Endothelial cell of hepatic sinusoid (primary cell): Measurements from ENCODE around the gene HES4.

Experiments used
- in situ Hi-C: cut with HindIII; loops from 2 replicates; pipeline ENCODE4 v1.10.0; 2017; ENCODE audit warnings: low sequenced_read_pairs

HES4 gene

DNA sequence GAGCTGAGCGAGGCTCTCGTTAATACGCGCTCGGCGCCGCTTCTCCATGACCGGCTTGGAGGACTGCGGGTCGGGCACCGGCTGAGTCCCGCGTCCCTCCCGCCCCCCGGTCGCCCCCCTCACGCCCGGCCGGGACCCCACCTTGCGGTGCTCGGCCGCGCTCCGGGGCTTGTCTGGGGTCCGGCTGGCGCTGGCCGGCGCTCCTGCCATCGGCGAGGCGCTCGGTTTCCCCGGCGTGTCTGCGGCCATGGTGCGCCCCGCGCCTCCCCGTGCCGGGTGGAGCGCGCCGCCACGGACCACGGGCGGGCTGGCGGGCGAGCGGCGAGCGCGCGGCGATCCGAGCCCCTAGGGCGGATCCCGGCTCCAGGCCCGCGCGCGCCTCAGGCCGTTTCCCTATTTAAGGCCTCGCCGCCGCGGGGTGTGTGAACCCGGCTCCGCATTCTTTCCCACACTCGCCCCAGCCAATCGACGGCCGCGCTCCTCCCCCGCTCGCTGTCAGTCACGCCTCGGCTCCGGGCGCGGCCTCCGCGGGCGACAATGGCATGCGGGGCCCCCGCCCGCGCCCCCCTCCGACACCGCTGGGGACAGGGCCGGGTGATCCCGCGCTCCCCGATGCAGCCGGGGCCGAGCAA, at the start of gene HES4:
Gene HES4 (minus strand): TSS at position 373 of the 632 bp plus-strand sequence. CDS start 124 bp downstream, at position 249.
- in situ Hi-C loops, result loop anchor here (5.0 kb wide), 1 partner anchor 67 kb away; no protein-coding TSS in a partner anchor

- in situ Hi-C loops, result no loop called here
These were observed 48.9 kb upstream of the HES4 start for GRCh38 chr1:1048765-1049164.

- in situ Hi-C loops, result no loop called here
These were observed 48.1 kb upstream of the HES4 start for GRCh38 chr1:1047963-1048362.

GRCh38 chr1:1047407-1047806, 47.5 kb upstream of the HES4 start:
- in situ Hi-C loops, result no loop called here

GRCh38 chr1:1046767-1047166, 46.9 kb upstream of the HES4 start:
- in situ Hi-C loops, result no loop called here

GRCh38 chr1:1046243-1046642, 46.3 kb upstream of the HES4 start:
- in situ Hi-C loops, result no loop called here

- in situ Hi-C loops, result no loop called here
These were observed 45.2 kb upstream of the HES4 start for GRCh38 chr1:1045129-1045528.

DNA sequence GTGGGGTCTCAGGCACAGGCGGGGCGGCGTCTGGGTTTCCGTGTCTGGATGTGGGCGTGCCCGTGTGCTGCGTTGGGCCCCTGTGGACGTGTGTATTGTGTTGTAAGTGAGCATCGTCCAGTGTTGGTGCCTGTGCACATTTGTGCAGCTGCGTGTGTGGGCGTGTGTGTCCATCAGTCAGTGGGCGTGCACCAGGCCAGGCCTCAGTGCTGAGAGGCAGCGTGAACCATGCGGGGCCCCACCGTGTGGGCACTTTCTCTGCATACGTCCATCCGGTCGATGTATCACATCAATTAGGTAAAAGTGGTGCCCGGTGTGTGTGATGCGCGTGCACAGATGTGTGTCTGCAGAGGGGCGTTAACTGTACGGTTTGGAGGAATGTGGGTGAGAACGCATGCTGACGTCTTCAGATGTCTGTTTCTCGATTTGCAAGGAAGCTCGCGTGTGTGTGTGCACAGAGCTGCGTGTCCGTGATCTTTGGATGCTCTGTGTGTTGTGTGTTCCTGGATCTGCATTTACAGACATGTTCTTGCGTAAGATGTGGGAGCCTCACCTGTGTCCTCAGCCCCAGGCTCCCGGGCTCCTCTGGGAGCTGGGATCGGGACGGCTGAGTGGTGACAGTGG, 44.7 kb upstream of the HES4 start:
- in situ Hi-C loops, result no loop called here

- in situ Hi-C loops, result no loop called here
These were observed 44.0 kb upstream of the HES4 start for GRCh38 chr1:1043921-1044320.

DNA sequence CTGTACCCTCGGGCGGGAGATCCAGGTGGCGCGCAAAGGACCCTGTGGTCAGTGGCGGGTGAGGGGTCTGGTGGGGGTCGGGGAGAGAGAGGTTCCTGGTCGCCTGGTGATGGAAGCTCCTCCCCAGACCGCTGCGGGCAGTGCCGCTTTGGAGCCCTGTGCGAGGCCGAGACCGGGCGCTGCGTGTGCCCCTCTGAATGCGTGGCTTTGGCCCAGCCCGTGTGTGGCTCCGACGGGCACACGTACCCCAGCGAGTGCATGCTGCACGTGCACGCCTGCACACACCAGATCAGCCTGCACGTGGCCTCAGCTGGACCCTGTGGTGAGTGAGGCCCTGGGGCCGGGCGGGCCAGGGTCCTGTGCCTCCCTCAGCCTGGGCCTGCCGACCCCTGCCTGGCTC, 43.5 kb upstream of the HES4 start:
- in situ Hi-C loops, result no loop called here

DNA sequence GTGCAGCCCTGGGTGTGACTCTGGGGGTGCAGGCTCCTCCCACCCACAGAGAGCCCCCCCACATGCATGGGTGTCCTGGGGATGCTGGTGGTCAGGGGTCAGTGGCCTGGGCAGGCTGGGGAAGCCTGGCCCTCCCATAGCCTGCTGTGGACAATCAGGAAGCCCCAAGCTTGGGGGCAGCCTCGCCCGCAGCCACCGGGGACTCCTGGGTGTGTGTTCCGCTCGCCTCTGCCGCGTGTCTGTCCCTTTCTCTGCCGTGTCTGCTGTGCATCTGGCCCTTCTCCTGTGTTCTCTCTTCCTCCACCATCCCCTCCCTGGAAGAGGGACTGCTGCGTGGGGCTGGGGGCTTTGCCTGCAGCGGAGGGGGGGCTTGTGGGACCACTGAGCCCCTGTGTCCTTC, 42.9 kb upstream of the HES4 start:
- in situ Hi-C loops, result no loop called here

DNA sequence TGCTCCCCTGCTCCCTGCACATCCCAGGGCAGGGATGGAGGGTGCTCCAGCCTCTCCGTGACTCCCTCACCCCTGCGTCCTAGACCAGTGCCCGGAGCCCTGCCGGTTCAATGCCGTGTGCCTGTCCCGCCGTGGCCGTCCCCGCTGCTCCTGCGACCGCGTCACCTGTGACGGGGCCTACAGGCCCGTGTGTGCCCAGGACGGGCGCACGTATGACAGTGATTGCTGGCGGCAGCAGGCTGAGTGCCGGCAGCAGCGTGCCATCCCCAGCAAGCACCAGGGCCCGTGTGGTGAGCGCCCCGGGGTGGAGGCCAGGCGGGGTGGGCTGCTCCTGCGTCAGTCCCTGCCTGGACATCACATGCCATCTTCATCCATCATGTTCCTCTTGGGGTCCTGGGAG, 42.0 kb upstream of the HES4 start:
- in situ Hi-C loops, result no loop called here

DNA sequence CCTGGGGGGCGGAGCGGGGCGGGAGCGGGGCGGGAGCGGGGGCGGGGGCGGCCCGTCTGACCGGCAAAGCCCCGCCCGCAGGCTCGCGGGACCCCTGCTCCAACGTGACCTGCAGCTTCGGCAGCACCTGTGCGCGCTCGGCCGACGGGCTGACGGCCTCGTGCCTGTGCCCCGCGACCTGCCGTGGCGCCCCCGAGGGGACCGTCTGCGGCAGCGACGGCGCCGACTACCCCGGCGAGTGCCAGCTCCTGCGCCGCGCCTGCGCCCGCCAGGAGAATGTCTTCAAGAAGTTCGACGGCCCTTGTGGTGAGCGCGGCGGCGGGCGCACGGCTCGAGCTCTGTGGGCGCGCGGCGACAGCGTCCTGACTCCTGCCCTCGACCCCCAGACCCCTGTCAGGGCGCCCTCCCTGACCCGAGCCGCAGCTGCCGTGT, 41.2 kb upstream of the HES4 start:
- in situ Hi-C loops, result no loop called here

- in situ Hi-C loops, result no loop called here
These were observed 40.4 kb upstream of the HES4 start for GRCh38 chr1:1040004-1040991.

- in situ Hi-C loops, result no loop called here
These were observed 39.4 kb upstream of the HES4 start for GRCh38 chr1:1039145-1039910.

DNA sequence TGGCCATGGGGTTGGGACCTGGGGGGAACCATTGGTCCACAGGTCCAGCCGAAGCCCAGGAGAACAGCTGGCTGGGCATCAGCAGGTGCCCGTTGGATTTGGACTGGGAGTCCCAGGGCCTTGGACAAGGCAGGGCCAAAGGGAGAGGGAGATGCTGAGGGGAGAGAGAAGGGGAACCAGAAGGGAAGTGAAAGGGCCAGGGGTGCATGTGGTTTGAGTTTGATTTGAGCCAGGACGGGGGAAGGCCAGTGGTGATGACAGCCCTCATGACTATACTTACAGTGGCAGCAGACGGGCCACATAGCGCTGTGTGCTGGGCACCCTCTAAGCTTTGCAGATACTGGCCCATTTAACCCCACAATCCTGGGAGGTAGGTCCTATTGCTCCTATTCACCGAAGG, 38.8 kb upstream of the HES4 start:
- in situ Hi-C loops, result no loop called here

GRCh38 chr1:1037366-1038327, 37.8 kb upstream of the HES4 start:
- in situ Hi-C loops, result no loop called here

DNA sequence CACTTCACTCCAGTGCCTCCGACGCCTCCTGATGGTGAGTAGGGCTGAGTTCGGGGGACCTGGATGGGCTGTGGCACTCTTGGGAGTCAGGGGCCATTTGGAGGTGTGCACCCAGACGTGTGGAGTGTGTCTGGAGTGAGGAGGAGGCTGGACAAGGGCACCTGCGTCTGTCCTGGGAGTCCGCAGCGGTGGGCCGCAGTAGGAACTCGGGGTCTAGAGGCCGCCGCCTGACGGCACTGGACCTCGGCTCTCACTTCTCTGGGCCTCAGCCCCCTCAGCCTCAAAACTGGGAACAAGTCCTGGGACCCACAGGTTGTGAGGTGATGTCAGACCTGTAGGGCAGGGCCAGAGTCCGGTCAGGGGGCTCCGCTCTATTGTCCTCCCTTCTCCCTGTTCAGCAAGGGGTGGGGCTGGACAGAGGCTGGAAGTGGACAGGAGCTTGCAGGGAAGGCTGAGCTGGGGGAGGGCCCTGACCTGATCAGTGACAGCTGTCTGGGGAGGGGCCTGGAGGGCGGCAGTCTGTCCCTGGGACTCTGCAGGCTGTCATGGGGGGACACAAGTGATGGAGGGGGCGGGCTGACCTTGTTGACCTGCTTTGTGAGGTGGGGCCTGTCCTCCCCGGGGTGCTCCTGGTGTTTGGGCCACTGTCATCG, 35.5 kb upstream of the HES4 start:
- in situ Hi-C loops, result no loop called here

GRCh38 chr1:1034439-1034781, 34.5 kb upstream of the HES4 start:
- in situ Hi-C loops, result no loop called here
